ENCODE measurements around the gene RBM10. TPM values are rescaled to one million over a fixed set of nuclear protein-coding genes. Genes with fewer than 3 reads are reported as not detected.

Gene RBM10
- total RNA-seq, 1 experiment from 2014 or later, result 56.9 TPM

GRCh38 chrX:47138171-47138570 is 6.8 kb upstream of the RBM10 start:
- no TSS peak for BruUV-seq (replicated peaks)
- ChIA-PET CTCF (no interaction called here), RAD21 (ENCODE audit: low non-redundant PET in 1 of 2, low total read pairs in 2 of 2, uncharacterized antibody in 2 of 2, unreplicated experiment in 2 of 2) (no interaction called here), POLR2A (no interaction called here)
- Histone ChIP-seq H3K36me3 (ENCODE audit: control insufficient read depth in 1 of 2, insufficient read depth in 2 of 2, low read length in 2 of 2) (no peaks in the 10 kb centered on the region; a peak in 1 of 4 replicates), H3K27me3 (ENCODE audit: insufficient read depth, low read length) (no peaks in the 10 kb centered on the region), H3K9ac (ENCODE audit: low read length) (no peak overlapping the region), H2AFZ (ENCODE audit: low read depth, low read length, poor library complexity, severe bottlenecking) (no peak overlapping the region), H3K79me2 (ENCODE audit: insufficient read depth, low read length) (peaks cover 5% of the 10 kb centered on the region; the same call in 1 of the 2 replicates), H4K20me1 (ENCODE audit: insufficient read depth) (no peaks in the 10 kb centered on the region), H3K9me3 (ENCODE audit: control insufficient read depth in 1 of 2, insufficient read depth in 1 of 2, low read depth in 1 of 2, low read length in 2 of 2) (no peaks in the 10 kb centered on the region), H3K4me1 (ENCODE audit: control insufficient read depth in 1 of 2, insufficient read depth in 2 of 2, low read length in 2 of 2) (peaks cover 6 to 8% of the 10 kb centered on the region in 2 experiments; a peak in 3 of 4 replicates), H3K27ac (ENCODE audit: low read depth, low read length) (no peak overlapping the region), H3K4me3 (replicated peaks in 1 of 2; ENCODE audit: low read depth in 1 of 2, low read length in 2 of 2) (no peak overlapping the region), H3K4me2 (ENCODE audit: low read length) (no peak overlapping the region), H3K9me2 (ENCODE audit: insufficient read depth) (no peaks in the 10 kb centered on the region)
- no peak for ATAC-seq
- intact Hi-C loops (cut with micrococcal nuclease), result no loop called here
- no peak for DNase-seq (ENCODE audit: low read depth, low spot score)
- TF ChIP-seq ZFX (IDR thresholded peaks at IDR 0.05), result no peak
- TF ChIP-seq, protein P1, sequence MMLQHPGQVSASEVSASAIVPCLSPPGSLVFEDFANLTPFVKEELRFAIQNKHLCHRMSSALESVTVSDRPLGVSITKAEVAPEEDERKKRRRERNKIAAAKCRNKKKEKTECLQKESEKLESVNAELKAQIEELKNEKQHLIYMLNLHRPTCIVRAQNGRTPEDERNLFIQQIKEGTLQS (IDR thresholded peaks at IDR 0.05), result no peak
- TF ChIP-seq CEBPB (IDR thresholded peaks at IDR 0.05; ENCODE audit: low read depth), result no peak
- no peak for TF ChIP-seq EGR1 (IDR thresholded peaks at IDR 0.05; ENCODE audit: low read depth)
- TF ChIP-seq, protein P2, sequence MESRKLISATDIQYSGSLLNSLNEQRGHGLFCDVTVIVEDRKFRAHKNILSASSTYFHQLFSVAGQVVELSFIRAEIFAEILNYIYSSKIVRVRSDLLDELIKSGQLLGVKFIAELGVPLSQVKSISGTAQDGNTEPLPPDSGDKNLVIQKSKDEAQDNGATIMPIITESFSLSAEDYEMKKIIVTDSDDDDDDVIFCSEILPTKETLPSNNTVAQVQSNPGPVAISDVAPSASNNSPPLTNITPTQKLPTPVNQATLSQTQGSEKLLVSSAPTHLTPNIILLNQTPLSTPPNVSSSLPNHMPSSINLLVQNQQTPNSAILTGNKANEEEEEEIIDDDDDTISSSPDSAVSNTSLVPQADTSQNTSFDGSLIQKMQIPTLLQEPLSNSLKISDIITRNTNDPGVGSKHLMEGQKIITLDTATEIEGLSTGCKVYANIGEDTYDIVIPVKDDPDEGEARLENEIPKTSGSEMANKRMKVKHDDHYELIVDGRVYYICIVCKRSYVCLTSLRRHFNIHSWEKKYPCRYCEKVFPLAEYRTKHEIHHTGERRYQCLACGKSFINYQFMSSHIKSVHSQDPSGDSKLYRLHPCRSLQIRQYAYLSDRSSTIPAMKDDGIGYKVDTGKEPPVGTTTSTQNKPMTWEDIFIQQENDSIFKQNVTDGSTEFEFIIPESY (IDR thresholded peaks at IDR 0.05; ENCODE audit: extremely low read depth, insufficient replicate concordance, low read length), result no peak
- TF ChIP-seq YY1 (IDR thresholded peaks at IDR 0.05; ENCODE audit: extremely low read depth, insufficient replicate concordance, low read depth, low read length), result no peak
- TF ChIP-seq POLR2AphosphoS5 (IDR thresholded peaks at IDR 0.05; ENCODE audit: low read depth, low read length), result no peak
